ENCODE results near the gene IP6K3. TPM values are rescaled to one million over a fixed set of nuclear protein-coding genes. Genes with fewer than 3 reads are reported as not detected.

The IP6K3 gene
- polyA plus RNA-seq, 1 of the 3 experiments (the other 2 are of a cell fraction): 0.21 TPM

DNA sequence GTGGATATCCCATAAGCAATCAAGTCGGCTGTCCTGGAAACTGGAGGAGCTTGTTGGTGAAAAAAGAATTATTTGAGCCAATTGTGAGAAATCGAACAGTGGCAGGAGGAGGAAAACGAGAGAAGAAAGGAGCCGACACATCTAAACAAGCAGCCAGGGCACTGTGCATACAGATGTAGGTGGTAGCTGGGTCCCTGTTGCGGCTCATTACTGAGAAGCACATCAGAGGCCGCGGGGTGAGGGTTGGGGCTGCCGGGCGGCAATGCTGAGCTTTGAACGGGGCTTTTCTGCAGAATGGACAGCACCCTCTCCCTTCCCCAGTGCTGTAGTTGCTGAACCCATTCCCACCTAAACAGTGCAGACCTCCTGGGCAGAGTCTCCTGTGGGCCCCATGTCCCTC is 46.3 kb upstream of the IP6K3 start:
- Histone ChIP-seq H3K9me3 (no peaks in the 10 kb centered on the region), H2AFZ (ENCODE audit: low read depth) (no peak overlapping the region), H3K4me1 (ENCODE audit: control insufficient read depth in 1 of 2, insufficient read depth in 2 of 2, low read depth in 1 of 2, low read length in 1 of 2) (peaks cover 3 to 17% of the 10 kb centered on the region in 2 experiments; a peak in 1 of 4 replicates), H3K79me2 (ENCODE audit: insufficient read depth) (peaks cover 19% of the 10 kb centered on the region), H3F3A (replicated peaks; ENCODE audit: insufficient read depth) (no peaks in the 10 kb centered on the region), H3K36me3 (replicated peaks in 1 of 2; ENCODE audit: control insufficient read depth in 1 of 2, insufficient read depth in 2 of 2, low read length in 1 of 2) (no peaks in the 10 kb centered on the region), H3K4me3 (ENCODE audit: low read depth in 2 of 2, low read length in 1 of 2) (no peak overlapping the region), H3K27ac (ENCODE audit: low read depth in 2 of 2, low read length in 1 of 2) (no peak overlapping the region), H3K4me2 (no peak overlapping the region), H3K9me2 (no peaks in the 10 kb centered on the region), H3K27me3 (ENCODE audit: insufficient read depth) (no peaks in the 10 kb centered on the region), H3K9ac (no peak overlapping the region), H4K20me1 (ENCODE audit: insufficient read depth) (no peaks in the 10 kb centered on the region)
- ChIA-PET POLR2A (no interaction called here), CTCF (interaction anchor here (0.7 to 1.0 kb wide), 4 partner anchors 18 to 26 kb away, joined by 3 to 4 read pairs (median 3); no protein-coding TSS in a partner anchor)
- 87% methylated on average over 7 of the region's 10 CpGs for WGBS (ENCODE audit: low lambda C conversion rate)
- no peak for DNase-seq
- TF ChIP-seq CHD2 (IDR thresholded peaks at IDR 0.05; ENCODE audit: low read length, partially characterized antibody) (no peak), POLR2AphosphoS5 (IDR thresholded peaks at IDR 0.05; ENCODE audit: low read depth, low read length) (no peak), NFIC (IDR thresholded peaks at IDR 0.05; ENCODE audit: borderline replicate concordance) (no peak), TCF12 (IDR thresholded peaks at IDR 0.05) (no peak), FOXM1 (IDR thresholded peaks at IDR 0.05; ENCODE audit: low read depth) (no peak), MEF2A (IDR thresholded peaks at IDR 0.05; ENCODE audit: borderline replicate concordance, low read depth) (no peak), ELF1 (IDR thresholded peaks at IDR 0.05) (no peak), EP300 (IDR thresholded peaks at IDR 0.05; ENCODE audit: borderline replicate concordance in 1 of 2, low read depth in 1 of 2, low read length in 1 of 2) (no peak), GATA2 (CRISPR knock-in tag; IDR thresholded peaks at IDR 0.05) (no peak), RFX5 (IDR thresholded peaks at IDR 0.05; ENCODE audit: low read length) (no peak), RAD21 (IDR thresholded peaks at IDR 0.05; ENCODE audit: low read length) (no peak), NRF1 (IDR thresholded peaks at IDR 0.05; ENCODE audit: low read depth, low read length) (no peak), FOSL2 (IDR thresholded peaks at IDR 0.05; ENCODE audit: borderline replicate concordance, low read depth) (no peak), YY1 (IDR thresholded peaks at IDR 0.05; ENCODE audit: low read depth) (no peak), RXRA (IDR thresholded peaks at IDR 0.05; ENCODE audit: borderline replicate concordance, low read depth) (no peak)
- TF ChIP-seq, protein P1, sequence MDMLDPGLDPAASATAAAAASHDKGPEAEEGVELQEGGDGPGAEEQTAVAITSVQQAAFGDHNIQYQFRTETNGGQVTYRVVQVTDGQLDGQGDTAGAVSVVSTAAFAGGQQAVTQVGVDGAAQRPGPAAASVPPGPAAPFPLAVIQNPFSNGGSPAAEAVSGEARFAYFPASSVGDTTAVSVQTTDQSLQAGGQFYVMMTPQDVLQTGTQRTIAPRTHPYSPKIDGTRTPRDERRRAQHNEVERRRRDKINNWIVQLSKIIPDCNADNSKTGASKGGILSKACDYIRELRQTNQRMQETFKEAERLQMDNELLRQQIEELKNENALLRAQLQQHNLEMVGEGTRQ (IDR thresholded peaks at IDR 0.05; ENCODE audit: borderline replicate concordance, low read depth, low read length): no peak
- TF ChIP-seq, protein P2, sequence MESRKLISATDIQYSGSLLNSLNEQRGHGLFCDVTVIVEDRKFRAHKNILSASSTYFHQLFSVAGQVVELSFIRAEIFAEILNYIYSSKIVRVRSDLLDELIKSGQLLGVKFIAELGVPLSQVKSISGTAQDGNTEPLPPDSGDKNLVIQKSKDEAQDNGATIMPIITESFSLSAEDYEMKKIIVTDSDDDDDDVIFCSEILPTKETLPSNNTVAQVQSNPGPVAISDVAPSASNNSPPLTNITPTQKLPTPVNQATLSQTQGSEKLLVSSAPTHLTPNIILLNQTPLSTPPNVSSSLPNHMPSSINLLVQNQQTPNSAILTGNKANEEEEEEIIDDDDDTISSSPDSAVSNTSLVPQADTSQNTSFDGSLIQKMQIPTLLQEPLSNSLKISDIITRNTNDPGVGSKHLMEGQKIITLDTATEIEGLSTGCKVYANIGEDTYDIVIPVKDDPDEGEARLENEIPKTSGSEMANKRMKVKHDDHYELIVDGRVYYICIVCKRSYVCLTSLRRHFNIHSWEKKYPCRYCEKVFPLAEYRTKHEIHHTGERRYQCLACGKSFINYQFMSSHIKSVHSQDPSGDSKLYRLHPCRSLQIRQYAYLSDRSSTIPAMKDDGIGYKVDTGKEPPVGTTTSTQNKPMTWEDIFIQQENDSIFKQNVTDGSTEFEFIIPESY (IDR thresholded peaks at IDR 0.05; ENCODE audit: borderline replicate concordance, low read depth): no peak
- TF ChIP-seq, protein P3, sequence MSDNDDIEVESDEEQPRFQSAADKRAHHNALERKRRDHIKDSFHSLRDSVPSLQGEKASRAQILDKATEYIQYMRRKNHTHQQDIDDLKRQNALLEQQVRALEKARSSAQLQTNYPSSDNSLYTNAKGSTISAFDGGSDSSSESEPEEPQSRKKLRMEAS (IDR thresholded peaks at IDR 0.05; ENCODE audit: low read depth): no peak

Measured in SK-N-SH (cell line).